Stimulated activated CD4-positive, alpha-beta T cell treated with anti-CD3 and anti-CD28 coated beads, TNF-alpha, amount 100 ng/mL, for 1 hour (primary cell): ENCODE measurements around the gene SVBP.
"Not testable (repeated sequence)": the region's sequence is repeated elsewhere in the genome, so short reads cannot be mapped to it uniquely, and the experiment has no call there.

Source experiments
- DNase-seq, 3 donors: peaks; one replicate each; pipeline ENCODE4 v3.0.0-alpha.2; 2020; ENCODE audit warnings: low read depth in 3 of 3, low spot score in 1 of 3

The SVBP gene, protein sequence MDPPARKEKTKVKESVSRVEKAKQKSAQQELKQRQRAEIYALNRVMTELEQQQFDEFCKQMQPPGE

DNA sequence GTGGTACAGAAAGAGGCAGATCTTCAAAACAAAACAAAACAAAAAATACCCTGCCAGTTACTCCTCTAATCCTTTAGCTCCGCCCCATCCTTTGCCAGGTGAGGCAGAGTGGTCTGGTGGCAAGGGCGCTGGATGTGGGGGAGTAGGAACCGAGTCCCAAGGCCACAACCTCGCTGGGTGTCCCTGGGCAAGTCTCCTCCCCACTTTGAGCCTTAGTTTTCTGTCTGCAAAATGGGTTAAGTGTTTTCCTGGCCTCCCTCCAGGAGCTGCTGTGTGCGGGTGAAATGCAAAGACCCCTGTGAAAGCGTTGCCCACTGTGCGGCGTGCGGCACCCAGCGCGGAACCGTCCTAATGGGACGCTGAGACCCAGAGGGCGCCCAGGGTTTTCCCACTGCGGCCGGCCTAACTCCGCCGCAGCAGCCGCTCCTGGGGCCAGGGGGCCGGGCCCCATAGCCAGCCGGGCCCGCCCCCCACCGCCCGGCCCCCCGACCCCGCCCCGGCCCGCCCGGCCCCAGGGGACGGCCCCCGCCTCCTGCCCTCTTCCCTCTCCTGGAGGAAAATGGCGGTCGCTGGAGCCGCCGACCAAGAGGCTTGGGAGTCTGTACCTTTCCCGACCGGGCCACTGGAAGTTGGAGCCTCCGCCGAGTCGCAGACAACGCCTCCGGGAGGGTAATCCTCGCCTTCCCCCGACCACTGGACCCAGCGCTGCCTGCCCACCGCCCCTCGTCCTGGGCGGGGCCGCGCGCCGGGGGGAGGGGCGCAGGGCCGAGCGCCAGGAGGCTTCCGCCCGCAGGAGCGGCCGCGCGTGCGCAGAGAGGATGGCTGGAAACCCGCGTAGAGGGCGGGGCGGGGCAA, at the start of gene SVBP, which contains the start of gene ERMAP:
TSS of gene SVBP (minus strand) at position 813 of the 855 bp plus-strand sequence. CDS start 853 bp downstream, outside the sequence.
TSS of gene ERMAP (plus strand) at position 538 of the 855 bp plus-strand sequence. CDS start 13,327 bp downstream, outside the sequence.
- peak; percentile 87 to 96 (median 94) for DNase-seq

DNA sequence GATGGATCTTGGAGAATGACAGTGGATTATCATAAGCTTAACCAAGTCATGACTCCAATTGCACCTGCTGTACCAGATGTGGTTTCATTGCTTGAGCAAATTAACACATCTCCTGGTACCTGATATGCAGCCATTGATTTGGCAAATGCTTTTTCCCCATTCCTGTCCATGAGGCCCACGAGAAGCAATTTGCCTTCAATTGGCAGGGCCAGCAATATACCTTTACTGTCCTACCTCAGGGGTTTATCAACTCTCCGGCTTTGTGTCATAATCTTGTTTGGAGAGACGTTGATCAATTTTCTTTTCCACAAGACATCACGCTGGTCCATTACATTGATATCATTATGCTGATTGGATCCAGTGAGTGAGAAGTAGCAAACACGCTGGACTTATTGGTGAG, 49.4 kb upstream of the SVBP start:
- no peak for DNase-seq

DNA sequence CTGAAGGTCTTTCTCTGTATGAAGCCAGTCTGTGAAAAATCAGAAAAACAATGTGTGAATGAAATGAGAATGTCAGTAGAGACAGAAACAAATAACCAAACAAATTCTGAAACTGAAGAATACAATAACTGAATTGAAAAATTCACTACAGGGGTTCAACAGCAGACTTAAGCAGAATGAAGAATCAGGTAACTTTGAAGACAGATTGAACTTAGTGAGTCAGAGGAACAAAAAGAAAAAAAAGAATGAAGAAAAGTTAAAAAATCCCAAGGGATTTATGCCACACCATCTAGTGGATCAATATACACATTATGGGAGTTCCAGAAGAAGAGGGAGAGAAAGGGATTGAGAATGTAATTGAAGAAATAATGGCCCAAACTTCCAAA, 43.8 kb upstream of the SVBP start:
- DNase-seq, result no peak

DNA sequence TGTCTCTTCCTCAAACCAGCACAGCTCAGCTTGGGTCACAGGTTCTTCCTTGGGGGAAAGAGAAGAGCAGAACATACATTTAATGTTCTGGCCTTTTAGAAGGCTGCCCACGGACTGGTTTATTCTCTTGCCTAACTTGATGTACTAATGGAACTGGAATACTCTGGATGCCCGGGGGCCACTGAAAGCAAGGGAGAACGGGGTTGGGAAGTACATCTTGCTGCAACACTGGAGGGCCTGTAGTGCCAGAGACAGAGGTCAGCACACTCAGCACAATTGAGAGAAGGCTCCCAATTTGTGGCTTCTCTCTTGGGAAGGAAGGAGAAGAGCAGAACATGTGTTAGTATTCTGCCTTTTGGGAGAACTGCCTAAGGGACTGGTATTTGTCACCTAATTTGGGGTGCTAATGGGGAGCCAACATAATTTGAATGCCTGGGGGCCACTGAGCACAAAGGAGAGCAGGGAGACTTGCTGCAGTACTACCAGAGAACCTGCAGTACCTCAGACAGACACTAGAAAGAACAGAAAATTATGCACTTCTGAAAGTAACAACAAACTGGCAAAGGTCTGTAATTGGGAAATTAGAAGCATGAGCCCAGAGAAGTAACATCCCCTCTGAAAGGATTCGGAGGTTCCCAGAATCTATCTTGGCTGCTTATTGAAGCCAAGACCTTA, 43.3 kb upstream of the SVBP start:
- no peak for DNase-seq

DNA sequence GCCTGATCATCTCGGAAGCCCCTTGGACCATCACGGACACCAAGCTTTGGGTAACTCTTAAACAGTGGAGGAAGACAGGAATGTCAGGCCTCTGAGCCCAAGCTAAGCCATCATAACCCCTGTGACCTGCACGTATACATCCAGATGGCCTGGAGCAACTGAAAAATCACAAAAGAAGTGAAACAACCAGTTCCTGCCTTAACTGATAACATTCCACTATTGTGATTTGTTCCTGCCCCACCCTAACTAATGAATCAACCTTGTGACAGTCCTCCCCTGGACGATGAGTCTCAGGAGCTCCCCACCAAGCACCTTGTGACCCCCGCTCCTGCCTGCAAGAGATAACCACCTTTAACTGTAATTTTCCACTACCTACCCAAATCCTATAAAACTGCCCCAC, 42.2 kb upstream of the SVBP start:
- not testable (repeated sequence) for DNase-seq

DNA sequence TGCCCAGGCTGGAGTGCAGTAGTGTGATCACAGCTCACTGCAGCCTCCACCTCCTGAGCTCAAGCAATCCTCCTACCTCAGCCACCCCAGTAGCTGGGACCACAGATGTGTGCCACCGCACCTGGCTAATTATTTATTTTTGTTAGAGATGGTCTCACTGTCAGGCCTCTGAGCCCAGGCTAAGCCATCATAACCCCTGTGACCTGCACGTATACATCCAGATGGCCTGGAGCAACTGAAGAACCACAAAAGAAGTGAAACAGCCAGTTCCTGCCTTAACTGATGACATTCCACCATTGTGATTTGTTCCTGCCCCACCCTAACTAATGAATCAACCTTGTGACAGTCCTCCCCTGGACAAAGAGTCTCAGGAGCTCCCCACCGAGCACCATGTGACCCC, 39.4 kb upstream of the SVBP start:
- not testable (repeated sequence) for DNase-seq

DNA sequence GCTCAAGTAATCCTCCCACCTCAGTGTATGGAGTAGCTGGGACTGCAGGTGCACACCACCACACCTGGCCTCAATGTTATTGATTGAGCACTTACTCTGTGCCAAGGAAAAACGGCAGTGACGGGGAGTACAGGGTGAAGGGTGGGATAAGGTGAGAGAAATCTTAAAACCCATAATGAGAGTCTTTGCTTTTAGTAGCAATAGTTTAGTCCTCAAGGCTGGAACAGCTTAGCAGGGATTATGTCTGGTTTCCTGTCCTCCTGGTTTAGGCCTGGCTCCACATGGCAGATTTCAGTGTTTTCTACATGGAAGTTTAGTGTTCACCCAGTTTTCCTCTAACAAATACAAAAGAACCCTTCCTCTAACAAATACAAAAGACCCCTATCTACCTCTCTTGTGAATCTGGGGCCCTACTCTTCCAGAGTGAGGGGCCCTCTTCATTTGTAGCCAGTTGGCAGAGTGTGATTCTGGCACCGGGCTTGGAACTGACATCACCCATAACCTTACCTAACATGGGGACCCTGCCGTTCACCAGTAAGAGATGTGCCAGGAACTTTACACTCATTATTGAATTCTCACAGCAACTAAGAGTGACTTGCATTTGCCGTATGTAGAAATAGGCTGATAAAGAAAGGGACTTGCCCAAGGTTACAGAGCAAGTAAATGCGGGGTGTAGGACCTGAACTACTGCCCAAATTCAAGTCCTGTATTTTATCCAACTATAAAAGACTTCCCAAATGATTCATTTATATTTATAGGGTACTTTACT, 36.1 kb upstream of the SVBP start:
- no peak for DNase-seq

DNA sequence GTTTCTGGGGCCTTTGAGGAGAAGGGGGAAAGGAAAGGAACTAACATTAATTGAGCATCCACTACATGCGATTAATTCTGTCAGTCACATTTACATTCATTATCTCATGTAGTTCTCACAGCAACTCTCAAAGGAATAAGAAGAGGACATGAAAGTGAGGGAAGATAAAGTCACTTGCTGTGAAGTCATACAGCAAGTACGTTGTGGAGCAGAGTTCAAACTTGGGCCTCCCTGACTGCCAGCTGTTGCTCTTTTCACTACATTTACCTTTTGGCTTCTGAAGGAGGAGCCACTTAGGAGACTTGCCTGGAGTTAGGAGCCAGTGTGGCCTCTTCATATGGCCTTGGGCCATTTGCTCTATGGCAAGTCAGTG, 35.4 kb upstream of the SVBP start:
- no peak for DNase-seq

DNA sequence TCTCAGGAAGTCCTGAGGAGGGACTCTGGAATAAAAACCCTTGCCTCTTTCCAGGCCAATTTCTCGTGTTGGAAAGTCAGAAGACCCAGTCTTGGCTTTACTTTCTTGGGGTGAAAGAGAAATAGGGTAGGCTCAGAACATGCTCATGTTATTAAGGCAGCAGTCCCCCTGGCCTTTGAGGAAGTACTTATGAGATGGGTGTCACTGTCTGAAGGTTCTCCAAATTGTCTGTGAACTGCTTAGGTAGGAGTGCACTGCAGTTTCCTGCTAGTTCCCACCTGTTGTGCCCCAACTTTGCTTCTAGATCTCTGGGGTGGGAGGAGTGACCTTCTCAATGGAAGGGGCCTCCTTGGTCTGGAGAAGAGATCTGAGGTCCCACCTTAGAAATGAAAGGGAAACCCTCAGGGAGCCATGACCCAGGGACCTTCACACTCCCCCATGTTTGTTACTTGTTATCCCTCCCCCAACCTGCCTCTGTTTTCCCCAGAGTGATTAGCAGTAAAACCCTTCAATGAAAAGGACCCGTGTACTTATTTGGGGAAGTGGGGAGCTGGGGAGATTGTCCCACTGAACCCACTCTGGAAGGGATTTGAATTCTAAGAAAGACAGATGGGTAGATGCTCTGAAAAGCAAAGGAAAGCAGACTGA, 34.9 kb upstream of the SVBP start:
- no peak for DNase-seq

DNA sequence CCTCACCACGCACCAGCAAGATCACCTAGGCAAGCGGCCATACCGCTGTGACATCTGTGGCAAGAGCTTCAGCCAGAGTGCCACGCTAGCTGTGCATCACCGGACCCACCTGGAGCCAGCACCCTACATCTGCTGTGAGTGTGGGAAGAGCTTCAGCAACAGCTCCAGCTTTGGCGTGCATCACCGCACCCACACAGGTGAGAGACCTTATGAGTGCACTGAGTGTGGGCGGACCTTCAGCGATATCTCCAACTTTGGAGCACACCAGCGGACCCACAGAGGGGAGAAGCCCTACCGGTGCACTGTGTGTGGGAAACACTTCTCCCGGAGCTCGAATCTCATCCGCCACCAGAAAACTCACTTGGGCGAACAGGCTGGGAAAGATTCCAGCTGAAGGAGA, 34.2 kb upstream of the SVBP start:
- DNase-seq, result no peak

DNA sequence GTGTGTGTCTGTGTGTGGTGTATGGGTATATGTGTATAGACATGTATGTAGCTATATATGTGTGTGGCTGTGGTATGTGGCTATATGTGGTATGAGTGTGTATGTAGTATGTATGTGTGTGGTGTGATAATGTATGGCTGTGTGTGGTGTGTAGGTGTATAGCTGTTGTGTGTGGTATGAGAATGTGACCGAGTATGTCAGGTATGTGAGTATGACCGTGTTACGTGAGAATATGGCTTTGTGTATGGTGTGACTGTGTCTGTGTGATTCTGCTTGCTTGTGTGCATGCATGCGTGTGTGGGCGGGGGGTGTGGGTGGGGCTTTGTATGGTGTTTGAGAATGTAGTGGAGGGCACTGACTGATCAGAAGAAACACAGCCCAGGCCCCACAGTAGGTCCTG, 32.7 kb upstream of the SVBP start:
- no peak for DNase-seq

DNA sequence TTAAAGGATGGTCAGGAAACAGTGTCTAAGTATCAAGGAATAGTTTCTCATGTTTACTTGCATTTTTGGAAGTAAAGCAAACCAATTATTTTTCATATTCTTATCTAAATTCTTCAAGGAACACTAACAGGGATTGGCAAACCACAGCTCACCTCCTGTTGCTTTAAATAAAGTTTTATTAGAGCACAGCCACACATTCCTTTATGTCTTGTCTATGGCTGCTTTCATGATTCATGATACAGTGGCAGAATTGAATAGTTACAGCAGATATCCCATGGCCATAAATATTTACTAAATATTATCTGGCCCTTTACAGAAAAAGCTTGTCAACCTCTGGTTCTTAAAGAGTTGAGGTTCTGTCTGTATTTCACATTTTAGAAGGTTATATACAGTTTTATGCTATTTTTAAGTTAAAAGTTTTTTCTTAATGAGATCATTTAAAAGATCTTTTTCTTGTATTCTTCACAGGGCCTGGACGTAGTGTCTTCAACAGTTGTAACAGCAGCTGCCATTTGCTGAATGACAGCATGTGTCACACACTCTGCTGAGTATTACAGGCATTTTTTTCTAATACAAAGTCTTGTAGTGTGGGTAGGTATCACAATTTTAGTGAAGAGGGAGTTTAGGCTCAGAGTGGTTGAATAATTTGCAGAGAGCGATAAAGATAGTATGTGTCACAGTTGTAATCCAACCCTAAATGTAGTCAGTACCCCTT, 31.8 kb upstream of the SVBP start:
- DNase-seq, result no peak

DNA sequence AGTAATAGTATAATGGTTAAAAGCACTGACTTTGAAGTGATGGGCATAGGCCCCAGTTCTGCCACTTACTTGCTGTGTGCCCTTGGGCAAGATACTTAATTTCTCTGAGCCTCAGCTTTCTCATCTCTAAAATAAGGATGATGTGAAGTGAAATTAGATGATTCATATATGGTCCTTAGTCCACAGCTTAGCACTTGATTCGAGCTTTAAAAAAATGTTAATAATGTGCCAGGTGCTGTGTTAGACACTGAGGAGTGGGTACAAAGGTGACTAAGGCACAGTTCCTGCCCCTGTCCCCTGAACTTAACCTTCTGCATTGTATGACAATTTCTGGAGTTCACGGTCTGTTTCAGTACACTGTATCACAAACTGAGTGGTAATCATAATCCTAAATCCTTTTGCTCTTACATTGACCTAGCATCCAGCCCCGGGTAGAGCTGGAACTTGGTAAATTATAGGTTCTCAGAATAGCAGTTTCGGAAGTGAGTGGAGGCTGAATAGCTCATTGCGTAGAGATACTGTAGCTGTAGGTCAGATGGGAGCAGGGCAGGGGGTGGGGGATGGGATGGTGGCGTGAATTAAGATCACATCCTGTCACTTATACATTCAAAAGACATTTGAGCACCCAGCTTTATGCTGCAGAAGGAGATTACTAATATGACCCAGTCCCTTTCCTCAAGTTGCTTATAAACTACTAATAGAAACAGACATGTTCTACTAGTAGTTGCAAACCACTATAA, 30.7 kb upstream of the SVBP start:
- no peak for DNase-seq

DNA sequence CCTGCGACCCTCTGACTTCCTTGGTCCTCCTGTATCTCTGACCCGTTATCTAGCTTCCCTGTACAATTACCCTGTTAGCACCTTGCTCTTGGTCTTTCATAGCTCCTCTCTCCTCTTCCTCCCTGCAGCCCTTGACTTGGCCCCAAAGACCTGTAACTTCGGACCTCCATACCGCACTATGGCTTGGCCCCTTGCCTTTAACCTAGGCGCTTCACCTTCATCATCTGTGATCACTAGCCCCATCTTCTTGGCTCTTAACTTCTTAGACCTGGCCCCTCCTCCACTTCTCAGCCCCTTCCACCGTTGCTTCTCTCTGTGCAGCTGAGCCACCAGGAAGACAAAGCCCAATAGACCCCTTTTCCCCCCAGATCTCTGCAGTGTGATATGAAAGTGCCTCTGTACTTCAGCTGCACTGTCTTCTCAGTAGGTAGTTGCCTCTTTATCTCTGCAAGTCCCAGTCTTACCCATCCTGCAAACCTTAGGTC, 30.0 kb upstream of the SVBP start:
- no peak for DNase-seq

DNA sequence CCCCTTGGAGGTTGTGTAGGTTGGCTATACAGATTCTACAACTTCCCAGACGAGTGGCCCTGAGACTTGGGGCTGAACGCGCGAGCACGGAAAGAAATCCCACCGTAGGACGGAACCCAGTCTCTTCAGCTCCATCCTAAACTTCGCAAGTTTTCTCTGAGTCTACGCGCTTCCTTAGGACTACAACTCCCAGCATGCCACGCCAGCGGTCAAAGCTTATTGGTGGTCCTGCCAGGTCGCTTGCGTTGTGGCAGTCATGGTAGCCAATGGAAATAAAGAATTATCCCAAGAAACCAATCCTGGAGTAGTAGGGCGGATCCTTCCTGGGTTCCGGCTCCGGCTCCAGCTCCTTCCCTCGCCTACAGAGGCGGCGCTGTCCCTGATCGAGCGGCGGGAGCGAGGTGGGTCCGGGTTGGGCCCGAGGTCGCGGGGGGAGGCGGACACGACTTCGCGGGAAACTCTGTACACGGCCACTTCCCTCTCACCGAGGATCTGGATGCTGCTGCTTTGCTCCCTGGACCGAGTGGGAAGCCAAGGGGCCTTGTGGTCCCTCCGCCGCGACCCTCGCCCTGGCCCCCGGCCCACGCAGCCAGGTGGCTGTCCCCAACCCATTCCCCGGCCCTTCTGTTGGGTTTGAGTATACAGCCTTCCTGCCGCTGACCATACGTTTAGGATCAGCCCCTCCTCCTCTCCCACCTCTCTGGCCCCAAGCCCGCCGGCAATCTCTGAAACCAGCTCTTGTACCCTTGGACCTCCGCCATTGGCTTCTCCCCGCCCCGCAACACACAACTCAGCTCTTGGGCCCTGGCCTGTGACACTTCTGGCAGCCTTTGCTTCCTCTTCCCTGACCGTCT, 29.3 kb upstream of the SVBP start, which contains the start of gene ZNF691:
TSS of gene ZNF691 (plus strand) at position 357 of the 854 bp plus-strand sequence. CDS start 3,046 bp downstream, outside the sequence.
- DNase-seq, result peak; percentile 65 to 75 (median 67)

DNA sequence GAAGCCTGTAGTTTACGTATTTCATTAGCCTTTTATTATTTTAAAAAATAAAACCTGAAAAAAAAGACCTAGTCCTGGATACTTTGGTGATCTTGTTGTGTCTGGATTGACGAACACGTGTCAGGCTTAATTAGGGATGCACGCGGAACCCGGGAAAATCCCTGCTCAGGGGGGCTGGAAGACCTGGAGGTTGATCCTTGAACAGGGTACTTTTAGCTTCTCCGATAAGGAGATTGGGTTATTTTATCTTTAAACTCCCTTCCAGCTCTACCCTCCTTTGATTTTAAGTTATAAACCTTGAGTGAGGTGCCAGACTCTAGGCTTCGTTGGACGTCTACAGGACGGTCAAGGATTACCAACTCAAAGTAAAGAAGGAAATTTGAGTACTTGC, 28.7 kb upstream of the SVBP start:
- DNase-seq, result no peak

DNA sequence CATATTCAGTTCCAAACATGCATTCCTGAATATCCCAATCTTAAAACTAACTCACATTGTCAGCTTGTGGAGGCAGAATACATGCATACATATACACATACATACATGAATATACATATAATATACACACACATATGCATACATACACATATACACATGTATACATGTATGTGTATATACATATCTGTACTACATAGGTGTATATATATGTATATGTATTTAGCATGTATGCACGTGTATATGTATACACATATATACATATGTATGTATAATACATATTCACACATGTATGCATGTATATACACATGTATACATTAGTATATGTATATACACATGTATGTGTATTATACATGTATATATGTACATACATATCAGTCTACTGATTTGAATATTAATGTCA, 28.0 kb upstream of the SVBP start:
- no peak for DNase-seq

DNA sequence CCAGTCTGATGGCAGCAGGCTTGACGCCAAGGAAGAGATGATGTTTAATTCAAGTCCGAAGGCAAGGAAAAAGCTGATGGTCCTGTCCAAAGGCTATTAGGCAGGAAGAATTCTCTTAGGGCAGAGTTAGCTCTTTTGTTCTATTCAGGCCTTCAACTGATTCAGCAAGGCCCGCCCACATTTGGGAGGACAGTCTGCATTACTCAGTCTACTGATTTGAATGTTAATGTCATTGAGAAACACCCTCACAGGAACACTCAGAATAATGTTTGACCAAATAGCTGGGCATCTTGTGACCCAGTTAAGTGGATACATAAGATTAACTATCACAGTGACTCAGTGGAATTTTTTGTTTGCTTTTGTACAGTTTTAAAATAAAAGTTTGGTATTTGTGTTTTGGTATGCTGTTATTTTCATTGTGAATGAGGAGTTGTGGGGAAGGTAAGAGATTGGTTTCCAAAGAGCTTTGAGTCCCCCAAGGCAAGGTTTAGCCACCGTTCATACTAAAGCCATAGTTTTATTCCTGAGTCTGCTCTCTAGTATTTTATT, 27.5 kb upstream of the SVBP start:
- DNase-seq, result no peak
